ENCODE data around the gene CAMK1D. TPM values are rescaled to one million over a fixed set of nuclear protein-coding genes. Genes with fewer than 3 reads are reported as not detected.

CAMK1D gene
- total RNA-seq, 1 donor from 2014 or later: 1.0 TPM

DNA sequence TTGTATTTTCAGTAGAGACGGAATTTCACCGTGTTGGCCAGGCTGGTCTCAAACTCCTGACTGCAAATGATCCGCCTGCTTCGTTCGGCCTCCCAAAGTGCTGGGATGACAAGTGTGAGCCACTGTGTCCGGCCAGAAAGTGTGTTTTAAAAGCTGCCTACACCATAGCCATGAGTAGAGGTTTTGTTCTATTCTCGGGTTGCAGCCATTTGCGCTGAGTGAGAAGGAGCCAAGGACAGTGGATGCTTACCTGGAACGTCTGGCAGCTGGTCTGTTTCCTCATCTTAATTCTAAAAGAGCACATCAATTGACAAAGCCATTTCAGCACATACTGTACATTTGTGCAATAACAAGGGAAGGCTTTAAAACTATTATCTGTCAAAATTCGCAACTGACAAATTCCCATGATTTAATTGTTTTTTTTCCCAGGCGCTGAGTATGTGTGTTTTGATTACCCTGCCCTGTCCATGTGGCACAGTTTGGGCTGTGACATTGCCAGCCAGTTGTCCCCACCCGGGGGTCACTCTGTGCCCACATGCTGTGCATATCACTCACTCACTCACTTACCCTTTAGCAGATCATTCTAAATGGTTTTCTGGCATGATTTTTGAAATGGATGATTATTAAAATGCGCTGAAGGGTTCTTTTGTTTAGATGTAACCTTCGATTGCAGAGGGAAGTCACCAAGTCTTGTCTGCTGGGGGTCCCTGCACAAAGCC, 400.6 kb downstream of the CAMK1D start:
- H3K4me3 ChIP-seq (ENCODE audit: low read depth, low read length): no peak overlapping the region
- TF ChIP-seq, protein P1, sequence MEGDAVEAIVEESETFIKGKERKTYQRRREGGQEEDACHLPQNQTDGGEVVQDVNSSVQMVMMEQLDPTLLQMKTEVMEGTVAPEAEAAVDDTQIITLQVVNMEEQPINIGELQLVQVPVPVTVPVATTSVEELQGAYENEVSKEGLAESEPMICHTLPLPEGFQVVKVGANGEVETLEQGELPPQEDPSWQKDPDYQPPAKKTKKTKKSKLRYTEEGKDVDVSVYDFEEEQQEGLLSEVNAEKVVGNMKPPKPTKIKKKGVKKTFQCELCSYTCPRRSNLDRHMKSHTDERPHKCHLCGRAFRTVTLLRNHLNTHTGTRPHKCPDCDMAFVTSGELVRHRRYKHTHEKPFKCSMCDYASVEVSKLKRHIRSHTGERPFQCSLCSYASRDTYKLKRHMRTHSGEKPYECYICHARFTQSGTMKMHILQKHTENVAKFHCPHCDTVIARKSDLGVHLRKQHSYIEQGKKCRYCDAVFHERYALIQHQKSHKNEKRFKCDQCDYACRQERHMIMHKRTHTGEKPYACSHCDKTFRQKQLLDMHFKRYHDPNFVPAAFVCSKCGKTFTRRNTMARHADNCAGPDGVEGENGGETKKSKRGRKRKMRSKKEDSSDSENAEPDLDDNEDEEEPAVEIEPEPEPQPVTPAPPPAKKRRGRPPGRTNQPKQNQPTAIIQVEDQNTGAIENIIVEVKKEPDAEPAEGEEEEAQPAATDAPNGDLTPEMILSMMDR (conservative IDR thresholded peaks at IDR 0.05; ENCODE audit: low read depth, low read length): no peak
- DNase-seq (ENCODE audit: low read depth): no peak

DNA sequence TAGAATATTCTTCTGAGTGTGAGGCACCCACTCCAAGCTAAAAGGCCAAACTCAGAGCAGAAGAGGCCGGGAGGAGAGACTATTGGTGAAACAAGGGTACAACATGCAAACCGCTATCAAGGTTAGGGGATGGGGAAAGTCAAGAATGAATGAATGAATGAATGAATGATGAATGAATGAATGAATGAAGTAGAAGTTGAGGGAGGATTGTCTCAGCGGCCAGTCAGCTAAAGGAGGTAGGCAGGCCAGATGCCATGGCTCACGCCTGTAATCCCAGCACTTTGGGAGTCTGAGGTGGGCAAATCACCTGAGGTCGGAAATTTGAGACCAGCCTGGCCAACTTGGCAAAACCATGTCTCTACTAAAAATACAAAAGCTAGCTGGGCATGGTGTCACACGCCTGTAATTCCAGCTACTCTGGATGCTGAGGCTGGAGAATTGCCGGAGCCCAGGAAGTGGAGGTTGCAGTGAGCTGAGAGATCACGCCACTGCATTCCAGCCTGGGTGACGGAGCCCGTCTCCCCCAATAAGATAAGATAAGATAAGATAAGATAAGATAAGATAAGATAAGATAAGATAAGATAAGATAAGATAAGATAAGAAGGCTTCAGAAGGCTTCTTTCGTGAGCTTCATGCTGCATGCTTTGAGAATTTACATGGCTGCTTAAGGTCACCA, 401.3 kb downstream of the CAMK1D start:
- DNase-seq (ENCODE audit: low read depth): no peak
- H3K4me3 ChIP-seq (ENCODE audit: low read depth, low read length): no peak overlapping the region
- TF ChIP-seq, protein P1 (conservative IDR thresholded peaks at IDR 0.05; ENCODE audit: low read depth, low read length): no peak

DNA sequence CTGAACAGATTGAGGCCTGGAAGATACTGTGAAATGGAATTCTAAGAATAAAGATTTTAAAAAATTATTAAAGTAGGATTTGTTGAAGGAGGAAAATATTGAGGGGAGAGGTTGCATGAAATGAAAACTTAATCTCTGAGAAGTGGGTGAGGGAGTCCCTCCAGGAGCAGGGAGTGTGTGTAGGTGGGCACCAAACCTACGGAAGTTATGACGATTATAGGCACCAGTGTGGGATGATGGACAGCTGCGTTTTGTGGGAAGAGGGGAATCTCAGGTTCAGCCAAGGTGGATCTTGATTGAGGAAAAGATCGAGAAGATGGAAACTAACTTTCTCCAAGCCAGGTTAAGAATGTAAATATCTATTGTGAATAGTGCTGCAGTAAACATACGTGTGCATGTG, 405.7 kb downstream of the CAMK1D start:
- no peak for DNase-seq (ENCODE audit: low read depth)
- H3K4me3 ChIP-seq (ENCODE audit: low read depth, low read length): no peak overlapping the region
- TF ChIP-seq, protein P1 (conservative IDR thresholded peaks at IDR 0.05; ENCODE audit: low read depth, low read length): no peak

DNA sequence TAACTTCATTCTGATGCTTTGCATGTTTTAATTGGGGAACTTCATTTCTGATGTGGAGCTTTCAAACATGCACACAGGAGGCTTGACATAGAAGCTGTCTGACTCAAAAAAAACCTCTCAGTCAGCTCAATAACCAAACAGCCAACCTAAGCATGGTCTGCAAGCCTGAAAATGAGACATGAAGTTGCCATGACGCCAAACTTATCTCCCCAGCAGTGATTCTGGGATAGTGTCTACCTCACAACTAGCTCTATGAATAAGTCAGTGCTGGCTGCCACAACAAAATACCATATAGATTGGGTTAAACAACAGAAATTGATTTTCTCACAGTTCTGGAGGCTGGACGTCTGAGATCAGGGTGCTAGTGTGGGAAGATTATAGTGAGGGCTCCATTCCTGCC, 408.0 kb downstream of the CAMK1D start:
- TF ChIP-seq, protein P1 (conservative IDR thresholded peaks at IDR 0.05; ENCODE audit: low read depth, low read length): no peak
- no peak overlapping the region for H3K4me3 ChIP-seq (ENCODE audit: low read depth, low read length)
- no peak for DNase-seq (ENCODE audit: low read depth)

DNA sequence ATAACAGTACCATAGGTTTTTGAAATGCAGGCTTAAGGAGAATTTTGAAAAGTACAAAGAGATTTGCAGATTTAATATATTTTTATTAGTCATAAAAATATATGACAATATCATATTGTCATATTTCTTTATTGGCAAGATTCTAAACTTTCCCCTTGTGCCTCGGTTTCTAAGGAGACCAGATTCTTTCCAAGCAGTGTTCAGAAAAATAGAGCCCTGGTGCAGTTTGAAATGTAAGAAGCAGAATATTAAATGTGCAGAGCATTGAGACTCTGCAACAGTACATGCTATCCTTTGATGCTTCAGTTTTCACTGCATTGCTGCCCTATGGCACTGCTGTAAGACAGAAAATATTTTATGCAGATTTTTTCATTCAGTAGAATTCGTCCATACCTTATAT, 408.9 kb downstream of the CAMK1D start:
- DNase-seq (ENCODE audit: low read depth): no peak
- TF ChIP-seq, protein P1 (conservative IDR thresholded peaks at IDR 0.05; ENCODE audit: low read depth, low read length): no peak
- H3K4me3 ChIP-seq (ENCODE audit: low read depth, low read length): no peak overlapping the region

DNA sequence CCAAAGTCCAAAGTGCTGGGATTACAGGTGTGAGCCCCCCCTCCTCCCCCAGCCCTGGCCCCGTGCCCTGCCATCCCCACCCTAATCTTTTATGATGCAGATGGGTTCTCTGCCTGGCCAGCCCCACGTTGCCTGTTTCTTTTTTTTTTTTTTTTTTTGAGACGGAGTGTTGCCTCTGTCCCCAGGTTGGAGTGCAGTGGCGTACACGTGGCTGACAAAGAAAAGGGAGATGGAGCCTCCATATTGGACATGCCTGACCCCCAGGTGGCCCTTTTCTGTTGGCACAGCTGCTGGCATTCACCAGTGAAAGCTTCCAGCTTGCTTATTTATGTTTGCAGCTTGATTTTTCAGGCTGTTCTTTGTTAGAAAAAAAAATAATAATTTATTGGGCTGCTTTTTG, 416.9 kb downstream of the CAMK1D start:
- H3K4me3 ChIP-seq (ENCODE audit: low read depth, low read length): no peak overlapping the region
- TF ChIP-seq, protein P1 (conservative IDR thresholded peaks at IDR 0.05; ENCODE audit: low read depth, low read length): no peak
- no peak for DNase-seq (ENCODE audit: low read depth)

Data from epithelial cell of proximal tubule (primary cell).